CD4-positive, alpha-beta T cell treated with Interleukin-17A for 1 hour (primary cell): Measurements from ENCODE around the gene IRF2.

Experiments used
- DNase-seq: peaks from one replicate; pipeline ENCODE4 v3.0.0-alpha.2; 2020

Gene IRF2

GRCh38 chr4:184473499-184474262 lies 669 bp downstream of the IRF2 start:
- peak; percentile 74 for DNase-seq

GRCh38 chr4:184472614-184473498 lies 1.5 kb downstream of the IRF2 start:
- DNase-seq, result peak; percentile 58

DNA sequence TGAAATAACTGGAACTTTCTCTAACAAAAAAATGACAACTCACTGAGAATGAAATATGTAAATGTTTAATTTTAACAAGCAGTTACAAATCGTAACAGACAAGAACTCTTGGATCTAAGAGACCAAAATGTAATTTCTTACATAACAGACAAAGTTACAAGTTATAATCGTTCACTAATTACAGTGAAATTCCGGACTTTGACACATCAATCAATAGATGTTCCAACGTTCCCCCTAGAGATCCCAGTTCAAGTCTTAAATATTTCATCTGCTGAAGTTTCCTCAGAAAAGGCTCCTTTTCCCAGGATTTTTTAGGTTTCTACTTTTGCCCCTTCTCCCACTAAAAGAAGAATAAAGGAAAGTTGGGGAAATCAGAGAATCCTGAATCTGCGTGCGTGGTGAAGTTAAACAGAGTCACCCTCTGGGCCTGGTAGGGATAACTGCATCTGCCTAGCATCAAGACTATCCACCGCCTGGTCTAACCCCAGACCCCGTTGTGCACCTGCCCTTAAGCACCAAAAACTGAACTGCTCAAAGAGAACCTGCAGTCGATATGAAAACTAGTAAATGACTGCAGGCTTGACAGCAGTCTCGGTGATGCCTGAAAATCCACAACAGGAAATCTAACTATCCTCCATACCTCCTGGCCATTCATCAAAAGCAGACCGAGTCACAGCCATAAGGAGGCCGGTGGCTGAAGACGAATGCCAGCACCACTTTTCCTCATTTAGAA lies 2.3 kb downstream of the IRF2 start:
- DNase-seq, result peak; percentile 38

GRCh38 chr4:184470785-184471110 lies 3.6 kb downstream of the IRF2 start:
- no peak for DNase-seq

GRCh38 chr4:184466634-184467033 lies 7.7 kb downstream of the IRF2 start:
- no peak for DNase-seq

DNA sequence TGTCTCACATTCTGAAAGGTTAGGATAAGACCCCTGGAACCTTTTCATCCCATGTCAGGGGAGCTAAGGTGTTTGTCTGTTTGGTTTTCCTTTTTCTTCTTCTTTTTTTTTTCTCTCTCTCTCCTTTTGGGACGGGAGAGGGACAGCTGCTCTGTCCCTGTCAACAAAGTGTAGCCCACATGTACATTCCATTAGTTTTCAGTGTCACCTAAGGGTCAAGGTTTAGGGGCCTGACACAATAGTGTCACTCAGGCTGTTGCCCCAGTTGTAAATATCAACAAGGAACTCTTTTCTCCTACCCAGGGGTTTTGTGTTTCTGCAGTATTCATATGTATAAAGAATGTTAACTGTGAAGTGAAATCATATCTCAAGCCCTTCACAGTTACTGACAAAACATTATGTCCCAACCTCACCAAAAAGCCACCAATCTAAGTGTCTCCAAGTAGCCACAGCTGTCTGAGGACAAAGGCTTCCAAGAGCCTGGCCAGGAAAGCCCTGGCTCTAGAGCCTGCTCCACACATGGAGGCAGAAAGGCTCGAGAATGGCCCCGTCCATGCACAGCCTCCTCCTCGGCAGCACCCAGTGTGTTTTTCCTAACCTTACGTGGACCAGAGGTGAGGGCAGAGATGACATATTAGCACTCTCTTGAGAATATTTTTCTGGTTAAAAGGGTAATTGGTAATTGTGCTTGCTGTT lies 9.4 kb downstream of the IRF2 start:
- no peak for DNase-seq

DNA sequence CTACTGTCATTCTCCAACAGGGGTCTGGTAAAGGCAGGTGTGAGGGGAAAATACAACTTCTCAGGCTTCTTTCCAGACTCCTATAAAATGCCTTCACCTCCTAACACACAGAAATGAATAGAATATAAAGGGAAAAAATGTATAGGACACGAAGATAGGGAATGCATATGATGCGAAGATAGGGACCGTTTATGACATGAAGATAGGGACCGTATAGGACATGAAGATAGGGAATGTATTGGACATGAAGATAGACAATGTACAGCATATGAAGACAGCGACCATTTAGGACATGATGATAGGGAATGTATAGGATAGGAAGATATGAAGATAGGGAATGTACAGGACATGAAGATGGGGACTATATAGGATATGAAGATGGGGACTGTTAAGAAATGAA lies 10.5 kb downstream of the IRF2 start:
- DNase-seq, result no peak

DNA sequence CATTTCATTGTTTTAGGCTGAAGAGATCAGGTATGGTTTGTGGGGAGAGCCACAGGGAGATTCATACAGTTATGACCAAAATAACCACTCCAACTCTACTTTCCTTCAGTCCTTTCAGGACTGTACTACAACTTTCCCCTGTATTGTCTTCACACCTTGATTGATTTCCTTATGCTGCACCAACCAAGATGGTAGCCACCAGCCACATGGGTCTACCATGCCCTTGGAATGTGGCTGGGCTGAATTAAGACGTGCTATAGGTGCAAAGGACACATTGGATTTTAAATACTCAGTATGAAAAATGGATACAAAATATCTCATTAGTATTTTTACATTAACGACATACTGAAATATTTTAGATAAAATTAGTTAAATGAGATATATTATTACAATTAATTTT lies 11.2 kb downstream of the IRF2 start:
- no peak for DNase-seq

- DNase-seq, result no peak
These were observed 11.6 kb downstream of the IRF2 start for GRCh38 chr4:184462724-184463123.

DNA sequence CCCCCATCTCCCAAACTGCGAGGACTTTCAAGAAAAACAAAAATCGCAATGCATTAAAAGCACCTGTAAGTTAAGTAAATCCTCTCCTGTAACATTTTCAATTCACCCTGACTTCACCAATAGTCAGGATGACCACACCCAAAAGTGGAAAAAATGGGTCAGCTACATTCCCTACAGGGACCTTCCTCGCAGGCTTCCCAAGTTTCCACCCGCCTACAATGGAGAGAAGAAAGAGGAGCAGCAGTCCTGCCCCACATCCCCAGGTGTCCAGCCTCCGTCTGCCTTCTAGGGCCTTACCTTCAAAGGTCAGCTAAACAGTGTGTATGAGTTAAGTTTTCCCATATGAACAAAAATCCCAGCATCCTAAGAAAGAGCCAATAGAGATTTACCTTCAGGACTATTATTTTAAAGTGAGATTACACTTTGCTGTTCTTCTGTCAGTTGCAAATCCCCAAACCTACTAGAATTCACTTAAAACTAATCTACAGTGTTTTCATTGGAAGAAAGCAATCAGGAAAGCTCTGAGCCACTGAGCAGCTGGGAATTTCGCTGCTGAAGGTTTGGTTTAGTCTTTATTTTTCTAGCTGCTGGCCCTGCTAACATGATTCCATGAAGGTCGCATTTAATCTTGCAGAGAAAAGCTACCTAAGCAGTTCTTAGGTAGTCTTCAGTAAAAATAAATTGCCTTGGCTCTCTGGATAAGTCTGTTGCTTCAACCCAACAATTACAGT lies 12.5 kb downstream of the IRF2 start:
- no peak for DNase-seq

GRCh38 chr4:184460499-184461285 lies 13.7 kb downstream of the IRF2 start:
- DNase-seq, result no peak

DNA sequence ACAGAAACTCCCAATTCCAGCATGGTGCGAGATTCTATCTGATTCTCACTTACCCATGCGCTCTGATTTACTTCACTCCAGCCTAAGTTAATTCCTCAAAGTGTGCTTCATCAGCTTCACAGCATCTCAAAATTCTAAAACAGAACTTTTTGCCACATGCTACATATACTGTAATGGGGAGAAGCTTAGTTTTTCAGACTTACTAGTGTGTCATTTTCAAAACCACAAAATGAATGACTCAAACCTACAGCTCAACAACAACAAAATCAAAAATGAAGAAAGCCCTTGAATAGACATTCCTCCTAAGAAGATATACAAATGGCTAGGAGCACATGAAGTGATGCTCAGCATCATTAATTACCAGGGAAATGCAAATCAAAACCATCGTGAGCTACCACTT lies 14.9 kb downstream of the IRF2 start:
- DNase-seq, result no peak

DNA sequence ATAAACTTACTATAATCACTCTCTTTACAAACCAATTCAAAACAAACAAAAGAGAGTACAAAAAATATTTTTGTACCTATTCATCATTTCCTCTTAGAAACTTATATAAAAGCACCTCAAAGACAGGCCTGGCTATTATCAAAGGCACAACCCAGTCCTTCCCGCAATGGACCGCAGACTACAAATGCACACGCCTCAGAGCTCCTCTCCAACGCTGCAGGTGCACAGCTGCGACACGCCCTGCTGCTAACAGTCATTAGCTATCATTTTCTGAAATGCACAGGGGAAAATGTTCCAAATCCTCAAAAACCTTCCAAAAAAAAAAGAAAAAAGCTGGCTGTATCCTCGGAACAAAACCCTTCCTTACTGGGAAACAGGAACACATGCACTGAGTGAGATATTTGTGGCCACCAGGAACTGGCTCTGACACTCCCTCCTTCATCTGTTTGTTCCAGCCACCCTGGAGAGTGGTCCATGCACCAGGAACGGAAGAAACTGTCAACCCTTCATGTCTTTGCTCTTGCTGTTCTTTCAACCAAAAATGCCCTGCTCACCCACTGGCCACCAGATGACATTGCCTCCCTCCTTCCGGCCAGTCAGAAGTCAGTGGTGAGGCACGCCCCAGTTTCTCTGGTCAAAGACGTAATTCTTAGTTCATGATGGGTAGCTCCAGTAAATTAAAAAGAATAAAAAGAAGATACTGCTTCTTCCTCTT lies 16.7 kb downstream of the IRF2 start:
- no peak for DNase-seq

DNA sequence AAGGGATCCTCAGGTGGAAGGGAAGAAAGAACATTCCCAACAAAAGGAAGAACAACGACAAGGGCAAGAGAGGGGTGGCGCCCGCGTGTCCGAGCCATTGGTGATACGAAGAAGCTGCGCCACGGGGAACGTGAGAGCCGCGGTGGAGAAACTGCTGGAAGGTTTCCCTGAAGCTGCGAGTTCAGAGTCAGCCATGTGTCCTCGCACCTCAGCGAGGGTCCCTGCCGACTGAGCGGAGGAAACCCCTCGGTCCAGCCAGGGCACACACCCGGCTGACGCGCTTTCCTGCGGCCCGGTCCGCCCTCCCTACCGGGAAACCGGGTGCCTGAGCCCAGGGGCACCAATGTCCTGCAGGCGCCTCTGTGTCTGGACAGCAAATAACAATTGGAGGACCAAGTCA lies 18.0 kb downstream of the IRF2 start:
- DNase-seq, result no peak

DNA sequence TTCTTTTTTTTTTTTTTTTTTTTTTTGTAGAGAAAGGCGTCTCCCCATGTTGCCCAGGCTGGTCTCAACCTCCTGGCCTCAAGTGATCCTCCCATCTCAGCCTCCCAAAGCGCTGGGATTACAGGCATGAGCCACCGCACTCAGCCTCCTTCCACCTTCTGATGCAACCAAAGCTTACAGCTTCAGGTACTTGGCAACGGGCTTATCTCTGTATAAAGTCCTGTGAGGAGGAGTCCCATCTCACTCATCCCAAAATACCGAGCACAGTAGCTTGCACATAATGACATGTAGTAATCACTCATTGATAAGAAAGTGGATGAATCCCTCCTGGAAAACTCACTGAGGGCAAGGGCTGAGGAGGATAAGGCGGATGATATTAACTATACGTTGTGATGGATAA lies 19.1 kb downstream of the IRF2 start:
- no peak for DNase-seq

DNA sequence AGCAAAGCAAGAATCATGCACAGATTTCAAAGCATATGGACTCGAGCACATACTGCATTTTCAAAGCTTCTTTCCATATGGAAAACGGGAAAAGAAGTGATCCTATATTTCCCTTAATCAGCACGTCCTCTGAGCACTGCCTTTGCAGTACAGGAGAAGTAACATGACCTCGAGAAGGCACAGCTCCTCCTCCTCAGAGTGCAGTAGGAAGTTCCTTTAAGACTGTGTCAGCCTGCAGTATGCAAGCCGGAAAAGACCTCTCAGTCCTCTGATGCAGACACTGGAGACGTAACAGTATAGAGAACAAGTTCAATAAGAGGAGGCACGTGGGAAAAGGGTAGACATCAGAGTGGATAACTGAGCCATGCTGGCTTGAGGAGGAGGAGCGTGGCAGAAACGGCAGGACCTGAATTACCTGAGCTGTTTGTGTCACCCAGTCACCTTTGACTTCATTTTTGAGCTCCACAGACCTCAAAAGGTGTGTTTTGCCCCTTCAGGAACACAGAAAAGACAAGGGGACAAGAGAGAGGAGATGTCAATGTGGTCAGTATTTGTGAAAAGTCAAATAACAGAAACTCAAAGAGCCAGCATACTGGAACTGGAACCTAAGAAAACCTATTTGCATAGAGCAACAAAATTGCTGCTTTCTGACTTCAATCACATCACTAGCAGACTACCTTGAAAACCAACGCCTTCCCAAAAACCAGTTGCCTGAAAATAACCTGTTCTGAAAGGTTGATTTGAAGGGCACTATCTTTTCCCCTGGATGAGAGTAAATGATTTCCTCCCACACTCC lies 20.8 kb downstream of the IRF2 start:
- peak; percentile 69 for DNase-seq

DNA sequence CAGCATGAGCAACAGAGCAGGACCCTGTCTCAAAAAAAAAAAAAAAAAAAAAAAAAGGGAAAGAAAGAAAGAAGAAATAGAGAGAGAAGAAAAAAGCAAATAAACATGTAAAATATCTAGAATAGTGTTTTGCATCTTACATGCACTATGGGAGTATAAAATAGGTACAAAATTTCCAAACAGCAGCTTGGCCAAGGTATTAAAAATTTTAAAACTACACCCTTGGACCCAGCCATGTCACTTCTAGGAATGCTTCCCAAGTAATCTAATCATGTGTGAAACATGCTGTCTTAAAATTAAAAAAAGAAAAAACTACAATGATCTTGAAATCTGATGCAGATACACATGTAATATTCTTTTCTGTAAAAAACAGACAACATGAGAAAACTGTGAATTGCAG lies 21.6 kb downstream of the IRF2 start:
- no peak for DNase-seq

- DNase-seq, result no peak
These were observed 22.6 kb downstream of the IRF2 start for GRCh38 chr4:184451726-184452125.

- no peak for DNase-seq
These were observed 23.4 kb downstream of the IRF2 start for GRCh38 chr4:184450743-184451535.
